ENCODE results near the gene ZBTB24. TPM values are rescaled to one million over a fixed set of nuclear protein-coding genes. Genes with fewer than 3 reads are reported as not detected.

Gene ZBTB24
- total and polyA plus RNA-seq, 4 donors = 2.9 to 13.9 (median 6.0) TPM

Other genes starting within 250 kb of the ZBTB24 start
- gene CD164, start 100.8 kb downstream of the ZBTB24 start, total RNA-seq = 100 to 1,000 TPM; 255 to 300 TPM
- gene CD164, start 100.8 kb downstream of the ZBTB24 start, polyA plus RNA-seq = 100 to 1,000 TPM; 131 to 157 TPM
- gene PPIL6, start 42.6 kb downstream of the ZBTB24 start, total RNA-seq = 10 to 100 TPM; 18.0 to 18.1 TPM
- gene PPIL6, start 42.6 kb downstream of the ZBTB24 start, polyA plus RNA-seq = 1 to 10 TPM; 6.3 to 8.5 TPM
- 10 to 100 TPM; 18.2 to 22.8 TPM for gene SMPD2, start 42.5 kb downstream of the ZBTB24 start, total RNA-seq
- gene SMPD2, start 42.5 kb downstream of the ZBTB24 start, polyA plus RNA-seq = 10 to 100 TPM; 17.4 to 21.5 TPM
- gene MICAL1, start 27.4 kb downstream of the ZBTB24 start, total RNA-seq = 10 to 100 TPM; 29.9 to 67.7 TPM
- 10 to 100 TPM; 54.8 to 60.1 TPM for gene MICAL1, start 27.4 kb downstream of the ZBTB24 start, polyA plus RNA-seq
- 10 to 100 TPM; 10.4 to 26.3 TPM for gene AK9, start 208.0 kb upstream of the ZBTB24 start, total RNA-seq
- 1 to 10 TPM; 4.1 TPM for gene AK9, start 208.0 kb upstream of the ZBTB24 start, polyA plus RNA-seq
- 10 to 100 TPM; 18.9 to 20.4 TPM for gene FIG4, start 208.1 kb upstream of the ZBTB24 start, total RNA-seq
- 10 to 100 TPM; 10.8 to 12.1 TPM for gene FIG4, start 208.1 kb upstream of the ZBTB24 start, polyA plus RNA-seq

All from lung (tissue), 4 donors.